HG02763 (cell line): ENCODE measurements around the gene SKA2.
A peak's percentile ranks its signal among the peaks of the same experiment; 100 is the strongest.
"Not testable (repeated sequence)": the region's sequence is repeated elsewhere in the genome, so short reads cannot be mapped to it uniquely, and the experiment has no call there.

ENCODE experiments used
- ATAC-seq: cut with Tn5 transposase; IDR thresholded peaks from one replicate; pipeline ENCODE4 v1.9.1; 2021; ENCODE audit warnings: mild to moderate bottlenecking, moderate library complexity; ENCODE audit not compliant: unreplicated experiment

Gene SKA2, protein sequence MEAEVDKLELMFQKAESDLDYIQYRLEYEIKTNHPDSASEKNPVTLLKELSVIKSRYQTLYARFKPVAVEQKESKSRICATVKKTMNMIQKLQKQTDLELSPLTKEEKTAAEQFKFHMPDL

DNA sequence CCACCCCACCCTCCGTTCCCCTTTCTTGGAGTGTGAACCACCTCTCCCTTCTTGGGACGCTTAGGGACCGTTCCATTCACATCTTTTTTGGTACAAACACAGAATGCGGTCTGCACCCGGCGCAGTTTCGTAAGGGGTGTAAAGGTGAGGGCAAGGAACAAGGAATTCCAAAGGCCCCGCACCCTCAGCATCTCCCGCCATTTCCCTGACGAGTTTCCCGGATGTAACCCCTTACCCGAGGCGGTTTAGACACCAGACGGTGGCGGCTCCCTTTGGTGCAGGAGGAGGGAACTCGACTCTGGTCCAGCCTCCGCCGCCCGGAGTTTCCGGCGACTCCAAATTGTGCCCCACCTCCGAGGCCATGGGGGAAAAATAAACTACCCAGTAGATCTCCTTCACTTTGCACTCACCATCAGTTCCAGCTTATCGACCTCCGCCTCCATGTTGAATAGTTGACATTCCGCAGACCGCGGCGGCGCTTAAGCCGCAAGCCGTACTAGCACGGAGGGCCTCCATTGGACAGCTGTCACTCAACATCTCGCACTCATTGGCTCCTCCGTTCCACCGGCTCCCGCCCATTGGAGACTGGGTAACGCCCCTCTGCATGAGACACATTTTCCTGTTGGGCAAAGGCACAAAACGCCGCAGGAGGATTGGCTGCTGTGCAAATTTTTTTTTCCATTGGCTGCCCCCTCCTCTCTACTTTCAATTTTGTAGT lies at the start of gene SKA2:
SKA2 (minus strand) TSS at position 466 of the 718 bp plus-strand sequence; CDS start at position 443, 23 bp downstream.
- ATAC-seq = peak; percentile 80

DNA sequence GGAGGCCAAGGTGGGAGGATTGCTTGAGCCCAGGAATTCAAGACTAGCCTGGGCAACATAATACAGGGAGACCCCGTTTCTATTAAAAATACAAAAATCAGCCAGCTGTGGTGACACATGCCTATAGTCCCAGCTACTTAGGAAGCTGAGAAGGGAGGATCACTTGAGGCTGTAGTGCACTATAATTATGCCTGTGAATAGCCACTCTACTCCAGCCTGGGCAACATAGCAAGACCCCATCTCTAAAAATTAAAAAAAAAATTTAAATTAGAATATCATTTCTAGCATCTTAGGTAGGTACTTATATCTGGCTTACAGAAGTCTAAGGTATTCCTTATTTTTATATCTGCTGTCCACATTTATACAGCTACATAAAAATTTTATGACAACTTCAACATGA lies 47.3 kb upstream of the SKA2 start:
- no peak for ATAC-seq

DNA sequence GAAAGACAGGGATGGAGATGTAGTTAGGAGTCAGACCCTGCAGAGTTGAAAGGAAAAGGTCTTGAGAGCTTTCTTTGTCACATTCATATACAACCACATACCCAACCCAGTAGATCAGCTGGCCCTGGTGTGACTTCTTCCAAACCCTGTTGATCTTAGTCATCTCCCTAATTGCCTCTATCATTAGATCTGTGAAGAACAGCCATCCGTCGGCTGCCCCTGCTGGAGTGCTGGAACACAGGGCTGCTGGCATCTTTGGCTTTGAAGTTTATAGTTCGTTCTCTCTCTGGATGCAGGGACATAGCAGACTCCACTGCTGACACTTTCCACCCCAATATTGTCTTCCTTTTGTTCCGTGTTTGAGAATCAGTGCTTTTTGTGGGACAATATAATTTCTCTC lies 44.4 kb upstream of the SKA2 start:
- ATAC-seq = no peak

DNA sequence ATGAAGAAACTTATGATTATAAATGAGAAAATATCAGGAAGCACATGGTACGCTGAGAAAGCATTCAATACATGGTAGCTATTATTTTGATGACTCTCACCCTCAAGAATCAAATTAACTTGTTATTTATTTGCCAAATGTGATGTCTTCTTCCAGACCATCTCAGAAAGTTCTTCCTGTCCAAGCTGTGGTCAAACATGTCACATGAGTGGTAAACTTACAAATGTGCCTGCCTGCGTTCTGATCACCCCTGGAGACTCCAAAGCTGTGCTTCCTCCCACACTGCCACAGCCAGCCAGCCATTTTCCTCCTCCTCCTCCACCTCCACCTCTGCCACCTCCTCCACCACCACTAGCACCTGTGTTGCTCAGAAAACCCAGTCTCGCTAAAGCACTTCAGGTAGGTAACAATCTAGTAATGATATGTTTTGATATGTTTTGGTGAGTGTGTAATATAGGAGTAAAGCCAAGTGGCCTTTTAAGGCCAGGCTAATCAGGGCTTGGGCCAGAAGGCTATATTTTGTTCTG lies 38.4 kb upstream of the SKA2 start:
- no peak for ATAC-seq

DNA sequence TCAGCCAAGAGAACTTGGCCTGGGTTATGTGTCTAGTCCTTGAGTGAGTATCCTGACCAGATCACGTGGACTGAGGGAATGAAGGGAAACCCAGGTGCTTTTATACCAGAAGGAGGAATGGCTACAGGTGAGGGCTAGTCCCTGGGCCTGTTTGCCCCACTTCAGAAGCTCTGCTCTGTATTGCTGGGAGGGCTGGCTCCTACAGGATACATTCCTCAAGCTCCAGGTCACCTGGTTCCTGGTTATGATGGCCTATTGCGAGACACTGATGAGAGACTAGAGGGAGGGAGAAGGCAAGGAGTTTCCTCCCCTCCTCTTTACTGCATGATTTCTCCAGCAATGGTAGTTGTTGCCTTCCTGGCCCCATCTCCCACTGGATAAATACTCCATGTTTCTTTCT lies 35.8 kb upstream of the SKA2 start:
- ATAC-seq = no peak

DNA sequence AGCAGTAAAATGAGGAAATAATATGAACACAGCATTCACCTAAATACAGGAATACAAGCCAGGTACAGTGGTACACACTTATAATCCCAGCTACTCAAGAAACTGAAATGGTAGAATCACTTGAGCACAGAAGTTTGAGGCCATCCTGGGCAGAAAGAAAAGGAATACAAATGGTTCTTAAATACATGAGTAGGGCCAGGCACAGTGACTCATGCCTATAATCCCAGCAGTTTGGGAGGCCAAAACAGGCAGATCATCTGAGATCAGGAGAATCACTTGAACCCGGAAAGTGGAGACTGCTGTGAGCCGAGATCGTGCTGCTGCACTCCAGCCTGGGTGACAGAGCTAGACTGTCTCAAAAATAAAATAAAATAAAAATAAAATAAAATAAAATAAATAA lies 31.9 kb upstream of the SKA2 start:
- no peak for ATAC-seq

DNA sequence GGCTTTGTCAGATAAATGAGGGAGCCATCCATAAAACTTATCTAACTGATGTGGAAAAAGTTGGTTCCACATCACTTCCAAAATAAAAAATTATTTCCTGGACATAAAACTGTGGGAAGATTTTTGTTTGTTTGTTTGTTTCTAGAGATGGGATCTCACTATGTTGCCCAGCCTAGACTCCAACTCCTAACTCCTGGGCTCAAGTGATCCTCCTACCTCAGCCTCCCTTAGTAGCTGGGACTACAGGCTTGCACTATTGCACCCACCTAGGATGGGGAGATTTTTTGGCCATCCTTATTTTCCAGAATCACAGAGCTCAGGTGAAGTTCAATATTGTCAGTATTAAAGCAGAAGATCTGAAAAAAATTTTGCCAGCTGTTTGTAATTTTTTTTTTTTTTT lies 31.0 kb upstream of the SKA2 start:
- ATAC-seq = no peak

DNA sequence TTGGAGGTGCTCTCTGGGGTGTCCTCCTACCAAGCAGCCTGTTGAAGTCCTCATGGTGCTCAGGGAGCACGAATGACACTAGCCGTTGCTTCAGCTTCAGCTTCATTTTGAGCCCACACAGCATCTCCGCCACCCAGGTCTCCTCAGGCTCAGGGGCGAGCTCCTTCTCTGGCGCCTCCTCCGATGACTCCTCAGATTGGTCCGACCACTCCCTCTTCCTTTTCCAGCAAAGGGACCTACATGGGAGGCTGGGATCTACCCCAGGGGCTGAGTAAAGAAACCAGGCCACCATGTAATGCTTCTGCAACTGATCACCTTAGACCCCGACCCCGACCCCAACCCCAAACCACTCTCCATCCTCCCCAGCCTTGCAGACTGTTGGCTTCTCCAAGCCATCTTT lies 26.5 kb upstream of the SKA2 start:
- ATAC-seq = no peak

DNA sequence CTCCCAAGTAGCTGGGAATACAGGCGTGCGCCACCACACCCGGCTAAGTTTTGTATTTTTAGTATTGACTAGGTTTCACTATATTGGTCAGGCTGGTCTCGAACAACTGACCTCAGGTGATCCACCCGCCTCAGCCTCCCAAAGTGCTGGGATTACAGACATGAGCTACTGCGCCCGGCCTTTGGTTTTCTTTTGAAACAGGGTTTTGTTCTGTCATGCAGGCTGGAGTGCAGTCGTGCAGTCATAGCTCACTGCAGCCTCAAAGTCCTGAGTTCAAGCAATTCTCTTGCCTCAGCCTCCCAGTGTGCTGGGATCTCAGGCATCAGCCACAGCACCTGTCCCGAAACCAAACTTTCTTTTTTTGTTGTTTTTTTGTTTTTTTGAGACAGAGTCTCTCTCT lies 25.6 kb upstream of the SKA2 start:
- ATAC-seq = no peak

DNA sequence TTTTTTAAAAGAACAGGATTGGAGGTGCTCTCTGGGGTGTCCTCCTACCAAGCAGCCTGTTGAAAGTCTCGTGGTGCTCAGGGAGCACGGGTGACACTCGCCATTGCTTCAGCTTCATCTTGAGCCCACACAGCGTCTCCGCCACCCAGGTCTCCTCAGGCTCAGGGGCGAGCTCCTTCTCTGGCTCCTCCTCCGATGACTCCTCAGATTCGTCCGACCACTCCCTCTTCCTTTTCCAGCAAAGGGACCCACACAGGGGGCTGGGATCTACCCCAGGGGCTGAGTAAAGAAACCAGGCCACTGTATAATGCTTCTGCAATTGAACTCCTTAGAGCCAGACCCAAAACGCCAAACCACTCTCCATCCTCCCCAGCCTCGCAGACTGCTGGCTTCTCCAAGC lies 24.6 kb upstream of the SKA2 start:
- not testable (repeated sequence) for ATAC-seq

DNA sequence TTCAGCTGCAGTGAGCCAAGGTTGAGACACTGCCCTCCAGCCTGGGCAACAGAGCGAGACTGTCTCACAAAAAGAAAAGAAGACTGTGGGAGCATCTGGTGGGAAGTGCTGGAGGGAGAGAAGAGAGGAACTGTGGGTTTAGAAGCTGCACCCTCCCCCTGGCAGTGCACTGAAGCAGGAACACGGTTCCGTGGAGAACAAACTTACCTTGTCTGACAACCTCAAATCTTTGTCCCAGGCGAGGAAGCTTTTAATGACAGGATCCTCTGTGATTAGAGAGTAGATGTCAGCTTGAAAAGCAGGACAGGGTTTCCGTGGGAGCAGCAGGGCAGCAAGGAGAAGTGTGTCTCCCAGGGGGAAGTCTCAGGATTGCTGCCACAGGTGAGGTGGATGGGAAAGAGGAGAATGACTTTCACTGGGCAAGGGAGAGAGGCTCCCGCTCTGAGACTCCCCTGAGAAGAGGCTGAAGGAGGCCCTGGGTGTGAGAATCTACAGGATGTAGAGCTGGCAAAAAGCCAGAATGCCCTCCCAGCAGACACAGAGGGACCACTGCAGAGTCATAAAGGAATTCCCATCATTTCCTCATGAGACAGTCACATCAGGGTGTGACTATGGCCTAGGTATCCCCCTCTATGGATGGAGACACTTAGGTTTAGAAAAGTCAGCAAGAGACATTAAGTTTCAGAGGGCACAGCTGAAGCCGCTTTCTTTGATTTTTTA lies 23.4 kb upstream of the SKA2 start:
- ATAC-seq = no peak

DNA sequence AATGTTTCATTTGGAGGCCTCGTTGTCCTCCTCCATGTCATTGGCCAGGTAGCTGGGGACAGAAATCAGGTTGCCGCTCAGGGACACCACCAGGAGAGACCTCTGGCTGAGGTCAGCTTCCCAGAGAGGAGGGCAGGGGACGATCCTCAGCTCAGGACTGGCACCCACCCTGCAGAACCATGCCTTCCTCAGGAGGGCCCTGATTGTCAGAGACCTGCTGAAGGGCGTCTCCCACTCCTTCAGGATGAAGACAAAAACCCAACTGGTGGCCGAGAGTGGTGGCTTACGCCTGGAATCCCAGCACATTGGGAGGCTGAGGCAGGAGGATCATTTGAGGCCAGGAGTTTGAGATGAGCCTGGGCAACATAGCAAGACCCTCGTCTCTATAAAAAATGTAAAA lies 20.1 kb upstream of the SKA2 start:
- ATAC-seq = no peak

DNA sequence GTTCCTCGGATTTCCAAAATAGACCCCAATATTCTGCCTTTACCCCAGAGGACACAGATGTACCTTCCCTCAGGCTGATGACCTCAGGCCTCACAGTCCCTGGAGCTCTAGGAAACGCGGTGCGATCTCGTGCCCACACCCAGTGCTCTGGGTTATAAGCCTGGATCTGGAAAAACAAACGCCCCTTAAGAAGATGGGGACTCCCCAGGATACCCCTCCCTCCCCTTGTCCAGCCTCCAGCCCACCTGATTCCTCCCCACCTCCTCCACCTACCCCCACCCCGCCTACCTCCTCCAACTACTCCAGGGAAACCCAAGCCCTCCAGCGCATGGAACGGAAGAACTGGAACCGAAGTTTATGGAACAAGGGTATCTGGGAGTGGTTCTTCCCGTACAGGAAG lies 19.7 kb upstream of the SKA2 start:
- no peak for ATAC-seq

DNA sequence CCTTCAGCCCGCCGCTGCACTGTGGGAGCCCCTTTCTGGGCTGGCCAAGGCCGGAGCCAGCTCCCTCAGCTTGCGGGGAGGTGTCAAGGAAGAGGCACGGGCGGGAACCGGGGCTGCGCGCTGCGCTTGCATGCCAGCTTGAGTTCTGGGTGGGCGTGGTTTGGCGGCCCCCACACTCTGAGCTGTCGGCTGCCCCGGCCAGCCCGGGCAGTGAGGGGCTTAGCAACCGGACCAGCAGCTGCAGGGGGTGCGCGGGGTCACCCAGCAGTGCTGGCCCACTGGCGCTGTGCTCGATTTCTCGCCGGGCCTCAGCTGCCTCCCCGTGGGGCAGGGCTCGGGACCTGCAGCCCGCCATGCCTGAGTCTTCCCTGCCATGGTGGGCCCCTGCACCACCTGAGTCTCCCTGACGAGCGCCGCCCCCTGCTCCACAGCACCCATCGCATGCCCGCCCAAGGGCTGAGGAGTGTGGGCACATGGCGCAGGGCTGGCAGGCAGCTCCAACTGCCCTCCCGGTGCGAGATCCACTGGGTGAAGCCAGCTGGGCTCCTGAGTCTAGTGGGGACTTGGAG lies 17.5 kb upstream of the SKA2 start:
- ATAC-seq = no peak

DNA sequence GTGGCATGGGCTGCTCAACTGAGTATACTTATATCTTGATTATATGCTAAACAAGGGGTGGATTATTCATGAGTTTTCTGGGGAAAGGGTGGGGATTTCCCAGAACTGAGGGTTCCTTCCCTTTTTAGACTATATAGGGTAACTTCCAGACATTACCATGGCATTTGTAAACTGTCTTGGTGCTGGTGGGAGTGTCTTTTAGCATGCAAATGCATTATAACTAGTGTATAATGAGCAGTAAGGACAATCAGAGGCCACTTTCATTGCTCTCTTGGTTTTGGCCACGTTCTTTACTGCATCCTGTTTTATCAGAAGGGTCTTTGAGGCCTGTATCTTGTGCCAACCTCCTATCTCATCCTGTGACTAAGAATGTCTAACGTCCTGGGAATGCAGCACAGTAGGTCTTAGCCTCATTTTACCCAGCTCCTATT lies 12.6 kb upstream of the SKA2 start:
- no peak for ATAC-seq

DNA sequence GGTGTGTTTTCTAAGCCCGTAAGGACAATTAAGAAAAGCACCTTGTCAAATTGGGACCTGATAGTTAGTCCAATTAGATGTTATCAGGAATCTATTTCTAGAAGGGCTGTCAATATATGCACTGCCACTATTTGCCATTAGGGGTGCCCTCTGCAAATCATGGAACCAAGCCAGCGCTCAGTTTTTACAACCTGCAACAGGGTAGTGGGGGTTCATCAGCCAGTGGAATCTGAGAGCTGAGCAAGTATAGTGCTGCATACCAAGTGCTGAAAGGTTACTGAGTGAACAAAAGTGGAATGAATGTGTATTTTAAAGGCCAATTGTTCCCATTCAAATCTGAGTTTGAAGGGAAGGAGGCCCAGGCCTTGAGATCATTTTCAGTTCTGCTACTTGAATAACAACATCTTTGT lies 11.0 kb upstream of the SKA2 start:
- no peak for ATAC-seq

DNA sequence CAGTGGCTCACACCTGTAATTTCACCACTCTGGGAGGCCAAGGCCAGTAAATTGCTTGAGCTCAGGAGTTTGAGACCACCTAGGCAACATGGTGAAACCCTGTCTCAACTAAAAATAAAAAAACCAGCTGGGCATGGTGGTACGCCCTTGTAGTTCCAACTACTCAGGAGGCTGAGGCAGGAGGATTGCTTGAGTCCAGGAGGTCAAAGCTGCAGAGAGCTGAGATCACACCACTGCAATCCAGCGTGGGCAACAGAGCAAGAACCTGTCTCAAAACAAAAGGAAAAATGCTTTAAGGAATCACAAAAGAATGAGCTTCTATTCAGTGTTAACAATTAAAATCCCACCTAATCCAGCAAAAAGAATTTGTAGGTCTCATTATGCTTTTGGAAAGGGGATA lies 6.5 kb upstream of the SKA2 start:
- ATAC-seq = no peak

DNA sequence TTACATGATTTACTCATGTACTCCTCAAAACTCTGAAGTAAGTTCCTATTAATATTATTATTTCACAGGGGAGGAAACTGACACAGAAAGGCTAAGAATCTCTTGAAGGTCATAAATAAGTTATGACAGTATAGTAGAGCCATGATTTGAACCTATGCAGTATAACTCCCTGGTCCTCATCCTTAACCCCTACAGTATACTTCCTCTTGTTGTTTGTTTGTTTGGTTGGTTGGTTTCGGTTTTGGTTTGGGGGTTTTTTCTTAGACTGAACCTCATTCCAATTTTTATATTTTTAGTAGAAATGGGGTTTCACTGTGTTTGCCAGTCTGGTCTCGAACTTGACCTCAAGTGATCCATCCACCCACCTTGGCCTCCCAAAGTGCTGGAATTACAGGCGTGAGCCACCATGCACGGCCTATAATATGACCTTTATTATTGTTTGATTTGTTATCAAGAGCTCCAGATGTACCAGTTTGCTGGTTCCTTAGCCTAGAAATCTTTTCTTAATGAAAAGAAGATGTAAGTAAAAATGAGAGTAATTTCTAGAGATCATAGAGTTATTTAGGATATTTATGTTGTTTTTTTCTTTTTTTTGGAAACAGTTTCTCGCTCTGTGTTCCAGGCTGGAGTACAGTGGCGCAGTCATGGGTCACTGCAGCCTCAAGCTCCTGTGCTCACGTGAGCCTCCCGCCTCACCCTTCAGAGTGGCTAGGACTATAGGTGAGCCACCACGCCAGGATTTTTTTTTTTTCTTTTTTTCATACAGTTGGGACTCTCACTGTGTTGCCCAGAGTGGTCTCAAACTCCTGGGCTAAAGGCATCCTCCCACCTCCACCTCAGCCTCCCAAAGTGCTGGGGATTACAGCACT lies 5.4 kb upstream of the SKA2 start:
- no peak for ATAC-seq

DNA sequence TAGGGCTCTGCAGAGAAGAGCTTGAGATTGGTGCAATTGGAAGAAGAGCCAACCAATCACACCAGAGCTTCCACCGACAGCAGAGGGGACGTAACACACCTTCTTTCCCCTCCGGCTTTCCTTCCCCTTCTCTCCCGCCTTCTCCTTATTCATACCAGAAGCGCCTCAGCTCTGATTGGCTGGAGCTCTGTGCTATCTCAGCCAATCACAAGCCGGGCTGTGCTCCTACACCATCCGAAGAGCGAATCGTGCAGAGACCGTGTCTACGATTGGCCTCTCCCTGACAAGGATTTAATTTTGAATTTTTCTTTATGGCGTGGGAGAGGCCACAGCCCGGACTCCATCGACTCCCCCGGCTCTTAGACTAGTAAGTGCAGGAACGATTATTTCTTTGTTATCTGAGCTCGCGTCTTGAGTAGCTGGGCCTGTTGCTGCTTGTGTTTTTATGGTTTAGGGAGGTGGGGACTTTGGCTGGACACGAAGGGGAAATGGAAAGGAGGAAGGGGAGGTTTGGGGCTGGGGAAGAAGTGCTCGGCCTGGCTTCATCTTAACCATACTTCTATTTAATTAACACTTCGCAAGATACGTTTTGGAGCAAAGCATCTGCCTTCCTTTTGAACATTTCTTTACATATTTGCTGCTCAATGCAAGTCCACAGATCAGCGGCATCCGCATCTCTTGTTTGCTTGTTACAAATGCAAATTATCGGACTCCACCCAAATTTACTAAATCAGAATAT lies 622 bp upstream of the SKA2 start, which contains the start of gene PRR11:
PRR11 (plus strand) TSS at position 308 of the 739 bp plus-strand sequence. CDS start 14,007 bp downstream, outside the sequence.
- ATAC-seq = peak; percentile 81

DNA sequence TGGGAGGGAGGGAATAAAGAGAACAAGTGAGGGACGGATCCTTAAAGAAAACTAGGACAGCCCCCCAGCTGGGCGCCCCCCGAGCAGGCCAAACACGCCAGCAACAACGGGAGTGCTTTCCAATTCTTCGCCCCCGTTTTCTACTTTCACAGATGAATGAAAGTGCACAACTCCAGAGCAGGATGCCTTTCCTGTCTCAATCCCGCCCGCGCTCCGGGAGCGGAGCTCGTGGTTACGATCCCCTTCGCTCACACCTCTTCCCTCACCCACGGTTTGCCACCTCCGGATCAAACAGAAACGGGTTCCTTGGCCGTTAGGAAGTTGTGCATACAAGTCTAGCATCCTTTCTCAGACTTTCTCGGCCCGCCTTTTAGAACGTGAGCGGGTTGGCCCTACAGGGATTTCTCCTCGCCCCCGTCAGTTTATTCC lies 680 bp downstream of the SKA2 start:
- ATAC-seq = no peak
